Breast epithelium (tissue), 4 donors: Measurements from ENCODE around the gene GADD45GIP1. TPM values are rescaled to one million over a fixed set of nuclear protein-coding genes. Genes with fewer than 3 reads are reported as not detected.

Experiments
- DNase-seq, 2 donors: peaks; one replicate each; pipeline ENCODE4 v3.0.0-alpha.2; 2019; ENCODE audit warnings: low spot score in 2 of 2
- H3K27ac ChIP-seq, 2 donors: fragments of 200-600 bp; sonication (generic) in 1 of 2; one replicate each; pipeline ENCODE4 v1.5.1; 2016 to 2019; ENCODE audit warnings: mild to moderate bottlenecking in 1 of 2
- H3K27me3 ChIP-seq, 2 donors: fragments of 200-600 bp; sonication (generic) in 1 of 2; one replicate each; pipeline versions ENCODE4 v1.5.1 to v1.6.0; 2017 to 2019; ENCODE audit warnings: control low read depth in 1 of 2, mild to moderate bottlenecking in 1 of 2
- H3K36me3 ChIP-seq: fragments of 200-600 bp; one replicate; pipeline ENCODE4 v1.5.1; 2019
- H3K4me1 ChIP-seq, 2 donors: fragments of 200-600 bp; sonication (generic); one replicate each; pipeline ENCODE4 v1.5.1; 2016 to 2019; ENCODE audit warnings: control low read depth in 1 of 2
- H3K4me3 ChIP-seq, 3 donors: fragments of 200-600 bp; sonication (generic); 1 replicate in 2 of 3; 2 replicates in 1 of 3; pipeline ENCODE4 v1.5.1; 2016 to 2019; ENCODE audit warnings: mild to moderate bottlenecking in 3 of 3, moderate library complexity in 2 of 3
- H3K9me3 ChIP-seq, 2 donors: fragments of 200-600 bp; sonication (generic) in 1 of 2; one replicate each; pipeline ENCODE4 v1.5.1; 2016 to 2019; ENCODE audit warnings: control low read depth in 1 of 2
- POLR2A ChIP-seq: fragments of 450-650 bp; IDR thresholded peaks from one replicate; pipeline ENCODE4 v1.6.1; 2016; ENCODE audit warnings: antibody characterized with exemption, mild to moderate bottlenecking, moderate library complexity
- POLR2AphosphoS5 ChIP-seq, 3 donors: sonication (generic); formaldehyde crosslinking; IDR thresholded peaks; one replicate each; pipeline ENCODE4 v1.6.1; 2017; ENCODE audit warnings: antibody characterized with exemption in 3 of 3
- intact Hi-C: fragments of 100-400 bp; cut with DNase I; formaldehyde crosslinking; loops from one replicate; pipeline ENCODE4 v1.15.1; 2023; ENCODE audit warnings: low total_unique reads
- total RNA-seq, 3 donors: library from RNA; depleted of rRNA; stranded (reverse); fragments of >200 nt; gene quantifications; one replicate each; pipeline ENCODE4 v1.1.0, GENCODE V29; 2016
- TF ChIP-seq, protein P1 (sequence below), 3 donors: fragments of 450-650 bp; IDR thresholded peaks; one replicate each; pipeline ENCODE4 v1.5.1; 2016 to 2017; ENCODE audit warnings: antibody characterized with exemption in 3 of 3, mild to moderate bottlenecking in 3 of 3, moderate library complexity in 3 of 3

GADD45GIP1 gene
- total RNA-seq, 3 donors from 2014 or later = 30.3 to 44.2 (median 31.5) TPM

GRCh38 chr19:13002166-13002898, 45.3 kb upstream of the GADD45GIP1 start:
- Histone ChIP-seq H3K27ac (peak overlapping the region; percentile 95 to 99), H3K4me1 (peaks cover 13 to 29% of the 10 kb centered on the region in 2 donors), H3K36me3 (no peaks in the 10 kb centered on the region), H3K9me3 (no peaks in the 10 kb centered on the region), H3K4me3 (peak overlapping the region; percentile 33 to 69 (median 50)), H3K27me3 (no peaks in the 10 kb centered on the region)
- intact Hi-C loops = loop anchor here (5.0 kb wide), 1 partner anchor 1580 kb away; no protein-coding TSS in a partner anchor
- DNase-seq = peak; percentile 80 to 84
- TF ChIP-seq, protein P1, sequence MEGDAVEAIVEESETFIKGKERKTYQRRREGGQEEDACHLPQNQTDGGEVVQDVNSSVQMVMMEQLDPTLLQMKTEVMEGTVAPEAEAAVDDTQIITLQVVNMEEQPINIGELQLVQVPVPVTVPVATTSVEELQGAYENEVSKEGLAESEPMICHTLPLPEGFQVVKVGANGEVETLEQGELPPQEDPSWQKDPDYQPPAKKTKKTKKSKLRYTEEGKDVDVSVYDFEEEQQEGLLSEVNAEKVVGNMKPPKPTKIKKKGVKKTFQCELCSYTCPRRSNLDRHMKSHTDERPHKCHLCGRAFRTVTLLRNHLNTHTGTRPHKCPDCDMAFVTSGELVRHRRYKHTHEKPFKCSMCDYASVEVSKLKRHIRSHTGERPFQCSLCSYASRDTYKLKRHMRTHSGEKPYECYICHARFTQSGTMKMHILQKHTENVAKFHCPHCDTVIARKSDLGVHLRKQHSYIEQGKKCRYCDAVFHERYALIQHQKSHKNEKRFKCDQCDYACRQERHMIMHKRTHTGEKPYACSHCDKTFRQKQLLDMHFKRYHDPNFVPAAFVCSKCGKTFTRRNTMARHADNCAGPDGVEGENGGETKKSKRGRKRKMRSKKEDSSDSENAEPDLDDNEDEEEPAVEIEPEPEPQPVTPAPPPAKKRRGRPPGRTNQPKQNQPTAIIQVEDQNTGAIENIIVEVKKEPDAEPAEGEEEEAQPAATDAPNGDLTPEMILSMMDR (IDR thresholded peaks at IDR 0.05) = no peak
- peak in 2 of 3 donors; percentile 15 to 39 for TF ChIP-seq POLR2AphosphoS5 (IDR thresholded peaks at IDR 0.05)
- no peak for TF ChIP-seq POLR2A

GRCh38 chr19:13001502-13002165, 44.6 kb upstream of the GADD45GIP1 start:
- H3K9me3 ChIP-seq = no peaks in the 10 kb centered on the region
- intact Hi-C loops = loop anchor here (5.0 kb wide), 1 partner anchor 1579 kb away; no protein-coding TSS in a partner anchor
- H3K27ac ChIP-seq = peak overlapping the region; percentile 95 to 99
- no peak for DNase-seq
- no peaks in the 10 kb centered on the region for H3K36me3 ChIP-seq
- TF ChIP-seq POLR2AphosphoS5 (IDR thresholded peaks at IDR 0.05) = peak in 1 of 3 donors; percentile 9
- TF ChIP-seq, protein P1 (IDR thresholded peaks at IDR 0.05) = no peak
- H3K4me1 ChIP-seq = peaks cover 13 to 22% of the 10 kb centered on the region in 2 donors
- peak overlapping the region; percentile 33 to 69 (median 50) for H3K4me3 ChIP-seq
- H3K27me3 ChIP-seq = no peaks in the 10 kb centered on the region

- no peaks in the 10 kb centered on the region for H3K9me3 ChIP-seq
- no peak for DNase-seq
- H3K36me3 ChIP-seq = no peaks in the 10 kb centered on the region
- TF ChIP-seq POLR2A (no peak), POLR2AphosphoS5 (IDR thresholded peaks at IDR 0.05) (no peak)
- TF ChIP-seq, protein P1 (IDR thresholded peaks at IDR 0.05) = no peak
- peaks cover 8 to 17% of the 10 kb centered on the region in 2 donors for H3K4me1 ChIP-seq
- peak overlapping the region; percentile 95 to 99 for H3K27ac ChIP-seq
- intact Hi-C loops = loop anchor here (5.0 kb wide), 1 partner anchor 1579 kb away; no protein-coding TSS in a partner anchor
- peak overlapping the region in 1 of 3 donors; percentile 69 for H3K4me3 ChIP-seq
- no peaks in the 10 kb centered on the region for H3K27me3 ChIP-seq
Observed at GRCh38 chr19:13001166-13001501, 44.1 kb upstream of the GADD45GIP1 start.

DNA sequence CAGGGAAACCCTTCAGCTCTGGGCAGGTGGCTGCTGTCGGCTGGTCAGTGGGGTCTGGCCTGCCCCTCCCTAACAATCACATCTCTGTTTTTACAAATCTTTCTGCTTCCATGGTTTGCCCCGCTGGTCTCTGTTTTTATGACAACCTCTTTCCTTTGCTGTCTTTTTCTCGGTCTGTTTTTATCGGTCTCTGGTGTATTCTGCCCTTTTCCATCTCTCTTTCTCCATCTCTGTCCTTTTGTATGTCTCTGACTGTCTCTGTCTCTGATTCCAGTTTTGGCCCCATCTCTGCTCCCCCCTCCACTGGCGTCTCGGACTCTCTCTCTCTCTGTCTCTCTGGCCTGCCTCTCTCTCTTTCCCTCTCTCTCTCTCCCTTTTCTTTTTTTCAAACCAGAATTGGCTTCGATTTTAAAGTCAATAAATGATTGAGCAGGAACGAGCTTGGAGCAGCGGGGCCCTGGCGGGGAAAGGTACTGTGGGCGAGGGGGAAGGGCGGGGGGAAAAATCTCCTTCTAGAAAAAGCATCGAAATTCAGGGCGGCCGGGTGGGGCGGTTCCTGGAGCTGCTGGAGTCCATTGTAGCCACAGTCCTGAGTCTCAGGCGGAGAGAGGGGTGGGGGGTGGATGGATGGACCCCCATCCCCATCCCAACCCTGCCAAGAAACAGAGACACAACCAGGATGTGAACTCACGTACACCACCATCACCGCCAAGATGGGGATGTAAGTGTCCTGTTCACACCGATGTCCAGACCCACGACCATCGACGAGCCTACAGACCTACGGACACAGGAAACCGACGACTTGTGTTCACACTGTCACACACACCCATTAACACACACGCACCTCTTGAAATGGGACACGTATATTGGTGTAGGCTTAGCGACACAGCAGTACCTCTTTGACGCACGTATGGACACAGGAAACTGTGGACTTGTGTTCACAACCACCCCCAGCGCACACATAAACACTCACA, 41.2 kb upstream of the GADD45GIP1 start:
- Histone ChIP-seq H3K4me1 (peaks cover 0 to 7% of the 10 kb centered on the region in 2 donors), H3K36me3 (no peaks in the 10 kb centered on the region), H3K27ac (peak overlapping the region; percentile 95 to 96), H3K27me3 (no peaks in the 10 kb centered on the region), H3K9me3 (no peaks in the 10 kb centered on the region), H3K4me3 (peak overlapping the region; percentile 74 to 83 (median 81))
- TF ChIP-seq, protein P1 (IDR thresholded peaks at IDR 0.05) = no peak
- no peak for TF ChIP-seq POLR2A
- DNase-seq = no peak
- intact Hi-C loops = no loop called here
